Measurements from ENCODE around the gene KIF5A.
"Not testable (repeated sequence)": the region's sequence is repeated elsewhere in the genome, so short reads cannot be mapped to it uniquely, and the experiment has no call there.

Gene KIF5A

GRCh38 chr12:57553343-57554202 is 3.7 kb downstream of the KIF5A start:
- DNase-seq (ENCODE audit: low read depth in 2 of 3, low spot score in 1 of 3) = no peak

GRCh38 chr12:57554453-57554852 is 4.6 kb downstream of the KIF5A start:
- DNase-seq (ENCODE audit: low read depth in 2 of 3, low spot score in 1 of 3) = no peak

GRCh38 chr12:57554897-57555296 is 5.1 kb downstream of the KIF5A start:
- no peak for DNase-seq (ENCODE audit: low read depth in 2 of 3, low spot score in 1 of 3)

GRCh38 chr12:57558864-57559263 is 9.0 kb downstream of the KIF5A start:
- no peak for DNase-seq (ENCODE audit: low read depth in 2 of 3, low spot score in 1 of 3)

- DNase-seq (ENCODE audit: low read depth in 2 of 3, low spot score in 1 of 3) = no peak
These were observed 10.7 kb downstream of the KIF5A start for GRCh38 chr12:57560516-57560915.

GRCh38 chr12:57561117-57561516 is 11.3 kb downstream of the KIF5A start:
- DNase-seq (ENCODE audit: low read depth in 2 of 3, low spot score in 1 of 3) = not testable (repeated sequence)

- no peak for DNase-seq (ENCODE audit: low read depth in 2 of 3, low spot score in 1 of 3)
These were observed 13.5 kb downstream of the KIF5A start for GRCh38 chr12:57563358-57563757.

GRCh38 chr12:57564178-57564740 is 14.4 kb downstream of the KIF5A start:
- DNase-seq (ENCODE audit: low read depth in 2 of 3, low spot score in 1 of 3) = no peak

GRCh38 chr12:57568838-57569237 is 19.0 kb downstream of the KIF5A start:
- no peak for DNase-seq (ENCODE audit: low read depth in 2 of 3, low spot score in 1 of 3)

GRCh38 chr12:57569858-57570257 is 20.0 kb downstream of the KIF5A start:
- no peak for DNase-seq (ENCODE audit: low read depth in 2 of 3, low spot score in 1 of 3)

- DNase-seq (ENCODE audit: low read depth in 2 of 3, low spot score in 1 of 3) = not testable (repeated sequence)
These were observed 20.6 kb downstream of the KIF5A start for GRCh38 chr12:57570438-57570837.

- no peak for DNase-seq (ENCODE audit: low read depth in 2 of 3, low spot score in 1 of 3)
These were observed 22.3 kb downstream of the KIF5A start for GRCh38 chr12:57571926-57572762.

GRCh38 chr12:57574795-57575194 is 25.0 kb downstream of the KIF5A start:
- no peak for DNase-seq (ENCODE audit: low read depth in 2 of 3, low spot score in 1 of 3)

- no peak for DNase-seq (ENCODE audit: low read depth in 2 of 3, low spot score in 1 of 3)
These were observed 26.1 kb downstream of the KIF5A start for GRCh38 chr12:57575771-57576612.

- no peak for DNase-seq (ENCODE audit: low read depth in 2 of 3, low spot score in 1 of 3)
These were observed 26.8 kb downstream of the KIF5A start for GRCh38 chr12:57576613-57577160.

GRCh38 chr12:57577981-57578758 is 28.3 kb downstream of the KIF5A start:
- no peak for DNase-seq (ENCODE audit: low read depth in 2 of 3, low spot score in 1 of 3)

- no peak for DNase-seq (ENCODE audit: low read depth in 2 of 3, low spot score in 1 of 3)
These were observed 29.2 kb downstream of the KIF5A start for GRCh38 chr12:57579011-57579410.

- DNase-seq (ENCODE audit: low read depth in 2 of 3, low spot score in 1 of 3) = no peak
These were observed 30.0 kb downstream of the KIF5A start for GRCh38 chr12:57579677-57580465.

GRCh38 chr12:57580466-57580795 is 30.6 kb downstream of the KIF5A start:
- DNase-seq (ENCODE audit: low read depth in 2 of 3, low spot score in 1 of 3) = no peak

All from stimulated activated CD4-positive, alpha-beta T cell treated with anti-CD3 and anti-CD28 coated beads, Interleukin-12 subunit alpha, Interleukin-12 subunit beta, amount 100 ng/mL, for 48 hours (primary cell).